ENCODE data around the gene PRDM16. TPM values are rescaled to one million over a fixed set of nuclear protein-coding genes. Genes with fewer than 3 reads are reported as not detected.

PRDM16 gene
- total and polyA plus RNA-seq, 2 of the 13 experiments (the other 11 are each of a cell fraction or from before 2014, with no cell fraction given) = 0.15 to 0.81 TPM

DNA sequence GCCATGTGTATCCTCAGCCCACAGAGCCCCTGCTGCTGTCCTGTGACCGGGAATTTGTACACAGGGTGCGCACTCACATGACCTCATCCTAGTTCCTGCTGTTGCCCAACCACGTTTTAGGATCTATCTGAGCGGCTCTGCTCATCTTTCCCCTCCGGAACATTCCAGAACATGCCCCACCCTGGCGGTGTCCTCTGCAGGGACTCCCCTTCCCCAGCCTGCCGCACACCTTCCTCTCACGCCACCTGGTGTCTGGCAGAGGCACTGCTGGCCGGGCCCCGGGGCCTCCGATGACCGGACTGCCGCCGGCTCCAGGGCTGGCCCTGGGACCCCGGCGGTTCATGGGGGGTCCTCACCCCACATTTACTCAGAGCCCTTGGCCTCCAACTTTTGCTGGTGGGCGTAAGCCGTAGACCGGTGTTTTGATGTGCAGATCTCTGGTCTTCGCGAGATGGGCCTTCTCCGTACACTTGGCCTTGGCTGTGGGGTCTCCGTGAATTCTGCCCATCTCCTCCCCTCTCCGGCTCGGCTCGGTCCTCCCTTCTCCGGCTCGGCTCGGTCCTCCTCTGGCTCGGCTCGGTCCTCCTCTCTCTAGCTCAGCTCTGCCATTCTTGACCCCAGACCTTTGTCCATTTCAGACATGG lies 414.9 kb downstream of the PRDM16 start (continued):
- TF ChIP-seq ZNF263 (CRISPR knock-in tag; IDR thresholded peaks at IDR 0.05) = peak; percentile 64; the same call in 1 of the 2 replicates
- TF ChIP-seq, protein P1, sequence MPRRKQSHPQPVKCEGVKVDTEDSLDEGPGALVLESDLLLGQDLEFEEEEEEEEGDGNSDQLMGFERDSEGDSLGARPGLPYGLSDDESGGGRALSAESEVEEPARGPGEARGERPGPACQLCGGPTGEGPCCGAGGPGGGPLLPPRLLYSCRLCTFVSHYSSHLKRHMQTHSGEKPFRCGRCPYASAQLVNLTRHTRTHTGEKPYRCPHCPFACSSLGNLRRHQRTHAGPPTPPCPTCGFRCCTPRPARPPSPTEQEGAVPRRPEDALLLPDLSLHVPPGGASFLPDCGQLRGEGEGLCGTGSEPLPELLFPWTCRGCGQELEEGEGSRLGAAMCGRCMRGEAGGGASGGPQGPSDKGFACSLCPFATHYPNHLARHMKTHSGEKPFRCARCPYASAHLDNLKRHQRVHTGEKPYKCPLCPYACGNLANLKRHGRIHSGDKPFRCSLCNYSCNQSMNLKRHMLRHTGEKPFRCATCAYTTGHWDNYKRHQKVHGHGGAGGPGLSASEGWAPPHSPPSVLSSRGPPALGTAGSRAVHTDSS (CRISPR knock-in tag; conservative IDR thresholded peaks at IDR 0.05) = 0 out of 2 replicates have a peak, but pooled peaks have one; percentile 17

DNA sequence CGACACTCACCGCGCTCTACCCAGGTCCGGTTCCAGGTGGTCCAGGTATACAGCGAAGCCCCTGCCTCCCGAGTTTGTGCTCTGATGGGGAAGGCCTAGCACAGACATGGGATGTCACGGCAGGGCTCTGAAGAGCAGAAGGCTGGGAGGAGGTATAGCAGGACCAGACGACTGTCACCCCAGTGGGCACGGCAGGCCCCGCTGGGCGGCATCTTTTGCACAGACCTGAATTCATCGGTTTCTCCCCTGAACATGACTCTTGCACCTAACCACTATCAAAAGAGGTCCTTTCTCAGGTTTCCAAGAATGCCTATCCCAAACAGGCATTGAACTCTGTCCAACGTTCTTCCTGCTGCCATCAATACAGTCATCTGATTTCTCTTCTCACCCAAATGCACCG lies 416.0 kb downstream of the PRDM16 start:
- TF ChIP-seq, protein P2, sequence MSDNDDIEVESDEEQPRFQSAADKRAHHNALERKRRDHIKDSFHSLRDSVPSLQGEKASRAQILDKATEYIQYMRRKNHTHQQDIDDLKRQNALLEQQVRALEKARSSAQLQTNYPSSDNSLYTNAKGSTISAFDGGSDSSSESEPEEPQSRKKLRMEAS (IDR thresholded peaks at IDR 0.05) = no peak
- TF ChIP-seq KAT8 (CRISPR knock-in tag; IDR thresholded peaks at IDR 0.05) (no peak), SMAD1 (CRISPR knock-in tag; IDR thresholded peaks at IDR 0.05; ENCODE audit: borderline replicate concordance, low read depth) (no peak), ZNF570 (CRISPR knock-in tag; IDR thresholded peaks at IDR 0.05; ENCODE audit: borderline replicate concordance) (no peak), ZFAT (CRISPR knock-in tag; conservative IDR thresholded peaks at IDR 0.05) (no peak), ZNF768 (CRISPR knock-in tag; IDR thresholded peaks at IDR 0.05) (no peak), ZNF263 (CRISPR knock-in tag; IDR thresholded peaks at IDR 0.05) (no peak), EHMT2 (IDR thresholded peaks at IDR 0.05; ENCODE audit: borderline replicate concordance, low read depth, low read length) (no peak)
- TF ChIP-seq, protein P3, sequence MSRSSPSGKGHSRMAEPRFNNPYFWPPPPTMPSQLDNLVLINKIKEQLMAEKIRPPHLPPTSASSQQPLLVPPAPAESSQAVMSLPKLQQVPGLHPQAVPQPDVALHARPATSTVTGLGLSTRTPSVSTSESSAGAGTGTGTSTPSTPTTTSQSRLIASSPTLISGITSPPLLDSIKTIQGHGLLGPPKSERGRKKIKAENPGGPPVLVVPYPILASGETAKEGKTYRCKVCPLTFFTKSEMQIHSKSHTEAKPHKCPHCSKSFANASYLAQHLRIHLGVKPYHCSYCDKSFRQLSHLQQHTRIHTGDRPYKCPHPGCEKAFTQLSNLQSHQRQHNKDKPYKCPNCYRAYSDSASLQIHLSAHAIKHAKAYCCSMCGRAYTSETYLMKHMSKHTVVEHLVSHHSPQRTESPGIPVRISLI (CRISPR knock-in tag; IDR thresholded peaks at IDR 0.05; ENCODE audit: borderline replicate concordance) = no peak
- TF ChIP-seq, protein P4, sequence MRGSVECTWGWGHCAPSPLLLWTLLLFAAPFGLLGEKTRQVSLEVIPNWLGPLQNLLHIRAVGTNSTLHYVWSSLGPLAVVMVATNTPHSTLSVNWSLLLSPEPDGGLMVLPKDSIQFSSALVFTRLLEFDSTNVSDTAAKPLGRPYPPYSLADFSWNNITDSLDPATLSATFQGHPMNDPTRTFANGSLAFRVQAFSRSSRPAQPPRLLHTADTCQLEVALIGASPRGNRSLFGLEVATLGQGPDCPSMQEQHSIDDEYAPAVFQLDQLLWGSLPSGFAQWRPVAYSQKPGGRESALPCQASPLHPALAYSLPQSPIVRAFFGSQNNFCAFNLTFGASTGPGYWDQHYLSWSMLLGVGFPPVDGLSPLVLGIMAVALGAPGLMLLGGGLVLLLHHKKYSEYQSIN (CRISPR knock-in tag; IDR thresholded peaks at IDR 0.05; ENCODE audit: borderline replicate concordance) = no peak
- H3K36me3 ChIP-seq (replicated peaks in 1 of 2; ENCODE audit: control insufficient read depth in 1 of 2, insufficient read depth in 2 of 2, low read length in 2 of 2) = no peaks in the 10 kb centered on the region; a peak in 1 of 5 replicates

More for the DNA sequence above, 416.0 kb downstream of the PRDM16 start:
- FAIRE-seq (no peak), DNase-seq (ENCODE audit: low spot score) (no peak), ATAC-seq (no peak)
- intact Hi-C loops (cut with micrococcal nuclease; ENCODE audit: unreplicated experiment) = no loop called here
- Histone ChIP-seq H3K27ac (ENCODE audit: extremely low read length, insufficient read depth, low read length) (no peak overlapping the region), H3K4me2 (ENCODE audit: low read depth, low read length) (no peak overlapping the region), H3K9me3 (ENCODE audit: low read length) (peaks cover 11% of the 10 kb centered on the region; the same call in 1 of the 2 replicates), H2AFZ (ENCODE audit: low read length) (no peak overlapping the region), H3K9ac (ENCODE audit: insufficient read depth, low read depth, low read length) (no peak overlapping the region), H3K4me3 (replicated peaks in 1 of 3; ENCODE audit: insufficient read depth in 1 of 3, low read depth in 2 of 3, low read length in 3 of 3) (no peak overlapping the region), H3K4me1 (ENCODE audit: insufficient read depth, low read length) (peaks cover 32% of the 10 kb centered on the region), H3K79me2 (ENCODE audit: insufficient read depth, low read length) (no peaks in the 10 kb centered on the region), H4K20me1 (ENCODE audit: insufficient read depth, low read length) (no peaks in the 10 kb centered on the region), H3K27me3 (ENCODE audit: control insufficient read depth in 1 of 2, insufficient read depth in 2 of 2, low read length in 2 of 2) (0 out of 5 replicates have a peak, but pooled peaks cover 1 to 6% of the 10 kb centered on the region in 2 experiments)
- WGBS (ENCODE audit: low lambda C conversion rate) = 84% methylated on average over 14 of the region's 14 CpGs
- in situ Hi-C loops (cut with HindIII; ENCODE audit: extremely low pct_ligation_motif_present, low pct_unique_long_range_greater_than_20kb) = no loop called here
- ChIA-PET POLR2A (interaction anchor here (1.6 to 2.2 kb wide), 2 partner anchors 13 to 32 kb away, joined by 4 to 13 read pairs; no protein-coding TSS in a partner anchor), CTCF (ENCODE audit: low intra/inter-chr PET ratio, low total read pairs) (interaction anchor here (1.7 to 3.0 kb wide), 2 partner anchors 25 to 32 kb away, joined by 3 to 70 read pairs; partner anchors contain the start of gene ARHGEF16)
- BruUV-seq (replicated peaks) = no TSS peak
